ENCODE measurements around the gene C19orf25. TPM values are rescaled to one million over a fixed set of nuclear protein-coding genes. Genes with fewer than 3 reads are reported as not detected.

The C19orf25 gene
- total and polyA plus RNA-seq, 10 of the 15 experiments (the other 5 are each of a cell fraction or from before 2014, with no cell fraction given): 1.2 to 67.0 (median 25.6) TPM

DNA sequence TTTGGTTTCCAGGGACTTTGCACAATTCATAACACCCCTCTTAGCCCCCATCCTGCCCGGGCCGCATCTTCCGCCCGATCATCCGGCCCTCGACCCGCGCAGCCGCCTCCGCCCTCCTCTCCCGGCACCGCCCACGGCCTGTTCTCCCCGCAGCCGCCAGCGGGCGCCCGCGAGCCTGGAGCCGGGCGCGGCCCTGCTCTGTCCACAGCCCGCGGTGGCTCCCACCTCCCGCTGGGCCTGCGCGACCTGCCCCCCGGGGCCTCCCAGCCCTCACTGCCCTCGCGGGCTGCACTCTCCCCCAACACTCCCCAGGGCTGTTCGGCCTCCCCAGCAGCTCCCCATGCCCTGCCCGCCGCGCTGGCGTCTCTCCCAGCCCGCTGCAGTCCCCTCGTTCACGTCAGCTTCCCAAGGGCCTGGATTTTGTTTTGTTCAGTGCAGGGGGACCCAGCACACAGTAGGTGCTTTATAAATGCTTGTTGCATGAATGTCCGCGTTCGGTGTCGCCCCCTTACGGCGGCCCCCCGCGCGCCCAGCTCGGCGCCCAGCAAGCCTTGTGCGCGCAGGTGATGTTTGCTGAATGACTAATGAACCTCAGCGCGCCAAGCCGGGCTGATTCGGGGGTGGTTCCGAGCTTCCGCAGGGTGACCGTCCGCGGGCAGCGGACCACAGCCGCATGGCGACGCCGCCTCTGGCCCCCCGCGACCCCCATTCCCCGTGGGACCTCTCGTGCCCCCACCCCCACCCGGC lies 33.7 kb downstream of the C19orf25 start (continued):
- TF ChIP-seq, protein P1, sequence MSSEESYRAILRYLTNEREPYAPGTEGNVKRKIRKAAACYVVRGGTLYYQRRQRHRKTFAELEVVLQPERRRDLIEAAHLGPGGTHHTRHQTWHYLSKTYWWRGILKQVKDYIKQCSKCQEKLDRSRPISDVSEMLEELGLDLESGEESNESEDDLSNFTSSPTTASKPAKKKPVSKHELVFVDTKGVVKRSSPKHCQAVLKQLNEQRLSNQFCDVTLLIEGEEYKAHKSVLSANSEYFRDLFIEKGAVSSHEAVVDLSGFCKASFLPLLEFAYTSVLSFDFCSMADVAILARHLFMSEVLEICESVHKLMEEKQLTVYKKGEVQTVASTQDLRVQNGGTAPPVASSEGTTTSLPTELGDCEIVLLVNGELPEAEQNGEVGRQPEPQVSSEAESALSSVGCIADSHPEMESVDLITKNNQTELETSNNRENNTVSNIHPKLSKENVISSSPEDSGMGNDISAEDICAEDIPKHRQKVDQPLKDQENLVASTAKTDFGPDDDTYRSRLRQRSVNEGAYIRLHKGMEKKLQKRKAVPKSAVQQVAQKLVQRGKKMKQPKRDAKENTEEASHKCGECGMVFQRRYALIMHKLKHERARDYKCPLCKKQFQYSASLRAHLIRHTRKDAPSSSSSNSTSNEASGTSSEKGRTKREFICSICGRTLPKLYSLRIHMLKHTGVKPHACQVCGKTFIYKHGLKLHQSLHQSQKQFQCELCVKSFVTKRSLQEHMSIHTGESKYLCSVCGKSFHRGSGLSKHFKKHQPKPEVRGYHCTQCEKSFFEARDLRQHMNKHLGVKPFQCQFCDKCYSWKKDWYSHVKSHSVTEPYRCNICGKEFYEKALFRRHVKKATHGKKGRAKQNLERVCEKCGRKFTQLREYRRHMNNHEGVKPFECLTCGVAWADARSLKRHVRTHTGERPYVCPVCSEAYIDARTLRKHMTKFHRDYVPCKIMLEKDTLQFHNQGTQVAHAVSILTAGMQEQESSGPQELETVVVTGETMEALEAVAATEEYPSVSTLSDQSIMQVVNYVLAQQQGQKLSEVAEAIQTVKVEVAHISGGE (CRISPR knock-in tag; IDR thresholded peaks at IDR 0.05): no peak
- TF ChIP-seq, protein P2, sequence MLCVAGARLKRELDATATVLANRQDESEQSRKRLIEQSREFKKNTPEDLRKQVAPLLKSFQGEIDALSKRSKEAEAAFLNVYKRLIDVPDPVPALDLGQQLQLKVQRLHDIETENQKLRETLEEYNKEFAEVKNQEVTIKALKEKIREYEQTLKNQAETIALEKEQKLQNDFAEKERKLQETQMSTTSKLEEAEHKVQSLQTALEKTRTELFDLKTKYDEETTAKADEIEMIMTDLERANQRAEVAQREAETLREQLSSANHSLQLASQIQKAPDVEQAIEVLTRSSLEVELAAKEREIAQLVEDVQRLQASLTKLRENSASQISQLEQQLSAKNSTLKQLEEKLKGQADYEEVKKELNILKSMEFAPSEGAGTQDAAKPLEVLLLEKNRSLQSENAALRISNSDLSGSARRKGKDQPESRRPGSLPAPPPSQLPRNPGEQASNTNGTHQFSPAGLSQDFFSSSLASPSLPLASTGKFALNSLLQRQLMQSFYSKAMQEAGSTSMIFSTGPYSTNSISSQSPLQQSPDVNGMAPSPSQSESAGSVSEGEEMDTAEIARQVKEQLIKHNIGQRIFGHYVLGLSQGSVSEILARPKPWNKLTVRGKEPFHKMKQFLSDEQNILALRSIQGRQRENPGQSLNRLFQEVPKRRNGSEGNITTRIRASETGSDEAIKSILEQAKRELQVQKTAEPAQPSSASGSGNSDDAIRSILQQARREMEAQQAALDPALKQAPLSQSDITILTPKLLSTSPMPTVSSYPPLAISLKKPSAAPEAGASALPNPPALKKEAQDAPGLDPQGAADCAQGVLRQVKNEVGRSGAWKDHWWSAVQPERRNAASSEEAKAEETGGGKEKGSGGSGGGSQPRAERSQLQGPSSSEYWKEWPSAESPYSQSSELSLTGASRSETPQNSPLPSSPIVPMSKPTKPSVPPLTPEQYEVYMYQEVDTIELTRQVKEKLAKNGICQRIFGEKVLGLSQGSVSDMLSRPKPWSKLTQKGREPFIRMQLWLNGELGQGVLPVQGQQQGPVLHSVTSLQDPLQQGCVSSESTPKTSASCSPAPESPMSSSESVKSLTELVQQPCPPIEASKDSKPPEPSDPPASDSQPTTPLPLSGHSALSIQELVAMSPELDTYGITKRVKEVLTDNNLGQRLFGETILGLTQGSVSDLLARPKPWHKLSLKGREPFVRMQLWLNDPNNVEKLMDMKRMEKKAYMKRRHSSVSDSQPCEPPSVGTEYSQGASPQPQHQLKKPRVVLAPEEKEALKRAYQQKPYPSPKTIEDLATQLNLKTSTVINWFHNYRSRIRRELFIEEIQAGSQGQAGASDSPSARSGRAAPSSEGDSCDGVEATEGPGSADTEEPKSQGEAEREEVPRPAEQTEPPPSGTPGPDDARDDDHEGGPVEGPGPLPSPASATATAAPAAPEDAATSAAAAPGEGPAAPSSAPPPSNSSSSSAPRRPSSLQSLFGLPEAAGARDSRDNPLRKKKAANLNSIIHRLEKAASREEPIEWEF (IDR thresholded peaks at IDR 0.05; ENCODE audit: insufficient replicate concordance, low read depth, low read length): no peak
- TF ChIP-seq SREBF2 (IDR thresholded peaks at IDR 0.05; ENCODE audit: low read length) (no peak), HDAC6 (IDR thresholded peaks at IDR 0.05; ENCODE audit: unreplicated experiment) (no peak), CBX5 (IDR thresholded peaks at IDR 0.05; ENCODE audit: low read depth) (no peak), NRF1 (conservative IDR thresholded peaks at IDR 0.05; ENCODE audit: low read depth, low read length) (peak; percentile 23; the same call in 1 of the 2 replicates), EZH2 (IDR thresholded peaks at IDR 0.05; ENCODE audit: borderline replicate concordance, control insufficient read depth, low read depth, low read length) (no peak), SUZ12 (IDR thresholded peaks at IDR 0.05; ENCODE audit: unreplicated experiment) (no peak), STAT3 (IDR thresholded peaks at IDR 0.05; ENCODE audit: low read depth, low read length) (no peak), HCFC1 (IDR thresholded peaks at IDR 0.05; ENCODE audit: low read length) (no peak), NFXL1 (IDR thresholded peaks at IDR 0.05; ENCODE audit: borderline replicate concordance) (no peak), SRF (IDR thresholded peaks at IDR 0.05; ENCODE audit: low read depth in 2 of 2, low read length in 2 of 2) (no peak), ZSCAN29 (IDR thresholded peaks at IDR 0.05) (peak; percentile 42; the same call in 1 of the 2 replicates)
- TF ChIP-seq, protein P3, sequence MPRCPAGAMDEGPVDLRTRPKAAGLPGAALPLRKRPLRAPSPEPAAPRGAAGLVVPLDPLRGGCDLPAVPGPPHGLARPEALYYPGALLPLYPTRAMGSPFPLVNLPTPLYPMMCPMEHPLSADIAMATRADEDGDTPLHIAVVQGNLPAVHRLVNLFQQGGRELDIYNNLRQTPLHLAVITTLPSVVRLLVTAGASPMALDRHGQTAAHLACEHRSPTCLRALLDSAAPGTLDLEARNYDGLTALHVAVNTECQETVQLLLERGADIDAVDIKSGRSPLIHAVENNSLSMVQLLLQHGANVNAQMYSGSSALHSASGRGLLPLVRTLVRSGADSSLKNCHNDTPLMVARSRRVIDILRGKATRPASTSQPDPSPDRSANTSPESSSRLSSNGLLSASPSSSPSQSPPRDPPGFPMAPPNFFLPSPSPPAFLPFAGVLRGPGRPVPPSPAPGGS (IDR thresholded peaks at IDR 0.05; ENCODE audit: borderline replicate concordance, insufficient read depth, low read depth, low read length, poor library complexity, severe bottlenecking): no peak
- TF ChIP-seq, protein P4, sequence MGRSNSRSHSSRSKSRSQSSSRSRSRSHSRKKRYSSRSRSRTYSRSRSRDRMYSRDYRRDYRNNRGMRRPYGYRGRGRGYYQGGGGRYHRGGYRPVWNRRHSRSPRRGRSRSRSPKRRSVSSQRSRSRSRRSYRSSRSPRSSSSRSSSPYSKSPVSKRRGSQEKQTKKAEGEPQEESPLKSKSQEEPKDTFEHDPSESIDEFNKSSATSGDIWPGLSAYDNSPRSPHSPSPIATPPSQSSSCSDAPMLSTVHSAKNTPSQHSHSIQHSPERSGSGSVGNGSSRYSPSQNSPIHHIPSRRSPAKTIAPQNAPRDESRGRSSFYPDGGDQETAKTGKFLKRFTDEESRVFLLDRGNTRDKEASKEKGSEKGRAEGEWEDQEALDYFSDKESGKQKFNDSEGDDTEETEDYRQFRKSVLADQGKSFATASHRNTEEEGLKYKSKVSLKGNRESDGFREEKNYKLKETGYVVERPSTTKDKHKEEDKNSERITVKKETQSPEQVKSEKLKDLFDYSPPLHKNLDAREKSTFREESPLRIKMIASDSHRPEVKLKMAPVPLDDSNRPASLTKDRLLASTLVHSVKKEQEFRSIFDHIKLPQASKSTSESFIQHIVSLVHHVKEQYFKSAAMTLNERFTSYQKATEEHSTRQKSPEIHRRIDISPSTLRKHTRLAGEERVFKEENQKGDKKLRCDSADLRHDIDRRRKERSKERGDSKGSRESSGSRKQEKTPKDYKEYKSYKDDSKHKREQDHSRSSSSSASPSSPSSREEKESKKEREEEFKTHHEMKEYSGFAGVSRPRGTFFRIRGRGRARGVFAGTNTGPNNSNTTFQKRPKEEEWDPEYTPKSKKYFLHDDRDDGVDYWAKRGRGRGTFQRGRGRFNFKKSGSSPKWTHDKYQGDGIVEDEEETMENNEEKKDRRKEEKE (IDR thresholded peaks at IDR 0.05): no peak

Measured in GM12878 (cell line).